HepG2 (cell line): ENCODE measurements around the gene RAMAC. TPM values are rescaled to one million over a fixed set of nuclear protein-coding genes. Genes with fewer than 3 reads are reported as not detected.

Experiments used
- ATAC-seq: fragments of 200-7000 bp; cut with Tn5 transposase; 3 replicates; pipeline ENCODE4 v1.9.1; 2020; ENCODE audit warnings: mild to moderate bottlenecking, moderate library complexity
- BruUV-seq: library from RNA; stranded (reverse); fragments of 400-500 nt; replicated peaks from 2 replicates; lab custom pipeline; 2021; lab: Mats Ljungman, UMichigan
- CTCF ChIA-PET: fragments of 300-600 bp; formaldehyde crosslinking; extraction: SDS; loops from one replicate; lab custom pipeline; 2021; ENCODE audit warnings: low total read pairs, inconsistent platforms, low intra/inter-chr PET ratio; lab: Yijun Ruan, JAX
- POLR2A ChIA-PET: fragments of 350-600 bp; sonication (Branson Sonifier 250); formaldehyde crosslinking; loops from one replicate; lab custom pipeline; 2020; ENCODE audit warnings: antibody characterized with exemption, inconsistent platforms; lab: Yijun Ruan, JAX
- DNase-seq: peaks from one replicate; pipeline ENCODE4 v3.0.0-alpha.2; 2015; ENCODE audit warnings: low spot score
- FAIRE-seq: peaks from 3 replicates; lab custom pipeline; 2011; peaks lifted over from hg19 to GRCh38; lab: Jason Lieb, UNC
- H2AFZ ChIP-seq: one replicate; pipeline ENCODE4 v1.6.1; 2011; ENCODE audit warnings: low read length, inconsistent platforms
- H3K27ac ChIP-seq: fragments of 300-600 bp; 3 replicates; pipeline ENCODE4 v1.8.0; 2011; ENCODE audit warnings: mixed run types, mild to moderate bottlenecking, mixed read lengths, low read length, inconsistent platforms; ENCODE audit not compliant: insufficient read depth; ENCODE audit errors: extremely low read length
- H3K27me3 ChIP-seq, 2 experiments: fragments of 200-600 bp in 1 of 2; 2 replicates in 1 of 2; 3 replicates in 1 of 2; pipeline versions ENCODE4 v1.6.0 to v1.8.0; 2011; ENCODE audit warnings: low read length in 2 of 2, mild to moderate bottlenecking in 2 of 2, moderate library complexity in 2 of 2, inconsistent platforms in 1 of 2; ENCODE audit not compliant: insufficient read depth in 2 of 2, control insufficient read depth in 1 of 2
- H3K36me3 ChIP-seq, 2 experiments: fragments of 200-600 bp in 1 of 2; replicated peaks in 1 of 2; 2 replicates in 1 of 2; 3 replicates in 1 of 2; pipeline versions ENCODE4 v1.5.1 to v1.8.0; 2011; ENCODE audit warnings: low read length in 2 of 2, inconsistent platforms in 1 of 2; ENCODE audit not compliant: insufficient read depth in 2 of 2, control insufficient read depth in 1 of 2
- H3K4me1 ChIP-seq: 2 replicates; pipeline ENCODE4 v1.5.1; 2012; ENCODE audit warnings: low read length, inconsistent platforms; ENCODE audit not compliant: insufficient read depth
- H3K4me2 ChIP-seq: 2 replicates; pipeline ENCODE4 v1.6.0; 2011; ENCODE audit warnings: low read depth, low read length, inconsistent platforms
- H3K4me3 ChIP-seq, 3 experiments: fragments of 200-600 bp in 1 of 3; sonication (generic), shearing (Covaris generic) in 1 of 3; replicated peaks in 1 of 3; 2 replicates each; pipeline ENCODE4 v1.5.1; 2011 to 2016; ENCODE audit warnings: low read length in 3 of 3, inconsistent platforms in 2 of 3, low read depth in 2 of 3, mild to moderate bottlenecking in 2 of 3, control low read depth in 1 of 3, mixed read lengths in 1 of 3; ENCODE audit not compliant: insufficient read depth in 1 of 3
- H3K79me2 ChIP-seq: one replicate; pipeline ENCODE4 v1.6.1; 2011; ENCODE audit warnings: low read length, inconsistent platforms; ENCODE audit not compliant: insufficient read depth
- H3K9ac ChIP-seq: 2 replicates; pipeline ENCODE4 v1.6.0; 2011; ENCODE audit warnings: mild to moderate bottlenecking, low read depth, low read length, inconsistent platforms; ENCODE audit not compliant: insufficient read depth
- H3K9me3 ChIP-seq: 2 replicates; pipeline ENCODE4 v1.5.1; 2012; ENCODE audit warnings: mild to moderate bottlenecking, low read length
- H4K20me1 ChIP-seq: 2 replicates; pipeline ENCODE4 v1.6.0; 2011; ENCODE audit warnings: inconsistent platforms, mild to moderate bottlenecking, low read length, moderate library complexity; ENCODE audit not compliant: insufficient read depth
- ATAD3A ChIP-seq: sonication (generic); formaldehyde crosslinking; IDR thresholded peaks from 2 replicates; pipeline ENCODE4 v1.4.0; 2020; ENCODE audit warnings: missing genetic modification reagents
- ATF1 ChIP-seq: IDR thresholded peaks from 2 replicates; pipeline ENCODE4 v1.6.1; 2016; ENCODE audit warnings: mild to moderate bottlenecking, control low read depth
- BRCA1 ChIP-seq: sonication (generic); formaldehyde crosslinking; IDR thresholded peaks from 2 replicates; pipeline ENCODE4 v1.4.0; 2020; ENCODE audit warnings: missing genetic modification reagents
- CC2D1A ChIP-seq: sonication (generic); formaldehyde crosslinking; IDR thresholded peaks from 2 replicates; pipeline ENCODE4 v1.8.1; 2023; ENCODE audit warnings: mild to moderate bottlenecking, missing genetic modification reagents
- EZH2 ChIP-seq: conservative IDR thresholded peaks from 2 replicates; pipeline ENCODE4 v1.6.1; 2012; ENCODE audit warnings: mild to moderate bottlenecking, low read depth, low read length, moderate library complexity
- FOXC1 ChIP-seq: sonication (generic); formaldehyde crosslinking; IDR thresholded peaks from 2 replicates; pipeline ENCODE4 v1.8.0; 2022; ENCODE audit warnings: mild to moderate bottlenecking, missing genetic modification reagents, borderline replicate concordance
- FOXJ3 ChIP-seq: sonication (generic); formaldehyde crosslinking; IDR thresholded peaks from 2 replicates; pipeline ENCODE4 v1.4.0; 2020; ENCODE audit warnings: missing genetic modification reagents, mild to moderate bottlenecking, borderline replicate concordance
- HNRNPL ChIP-seq: fragments of 200-400 bp; formaldehyde crosslinking; IDR thresholded peaks from 2 replicates; pipeline ENCODE4 v1.6.1; 2017; ENCODE audit warnings: mild to moderate bottlenecking, low read depth, low read length
- NAIF1 ChIP-seq: sonication (generic); formaldehyde crosslinking; IDR thresholded peaks from 2 replicates; pipeline ENCODE4 v1.5.0; 2020; ENCODE audit warnings: mild to moderate bottlenecking, missing genetic modification reagents, borderline replicate concordance
- PRMT3 ChIP-seq: sonication (generic); formaldehyde crosslinking; IDR thresholded peaks from 2 replicates; pipeline ENCODE4 v1.8.1; 2022; ENCODE audit warnings: low read depth, mild to moderate bottlenecking, moderate library complexity, missing genetic modification reagents, borderline replicate concordance
- SMARCE1 ChIP-seq: fragments of 450-650 bp; IDR thresholded peaks from 2 replicates; pipeline ENCODE4 v1.6.1; 2017; ENCODE audit warnings: borderline replicate concordance
- TBP ChIP-seq: sonication (generic); formaldehyde crosslinking; IDR thresholded peaks from 2 replicates; pipeline ENCODE4 v1.5.0; 2020; ENCODE audit warnings: missing genetic modification reagents
- THAP11 ChIP-seq: IDR thresholded peaks from 2 replicates; pipeline ENCODE4 v1.6.1; 2016; ENCODE audit warnings: missing biosample characterization, missing genetic modification reagents
- TOPORS ChIP-seq: sonication (generic); formaldehyde crosslinking; IDR thresholded peaks from 2 replicates; pipeline ENCODE4 v1.8.0; 2023; ENCODE audit warnings: mild to moderate bottlenecking, missing genetic modification reagents
- WIZ ChIP-seq: sonication (generic); formaldehyde crosslinking; IDR thresholded peaks from 2 replicates; pipeline ENCODE4 v1.5.1; 2020; ENCODE audit warnings: mild to moderate bottlenecking, missing genetic modification reagents
- ZBTB4 ChIP-seq: sonication (generic); formaldehyde crosslinking; IDR thresholded peaks from 2 replicates; pipeline ENCODE4 v1.4.0; 2020; ENCODE audit warnings: missing genetic modification reagents, mild to moderate bottlenecking, borderline replicate concordance
- ZNF235 ChIP-seq: sonication (generic); formaldehyde crosslinking; IDR thresholded peaks from 2 replicates; pipeline ENCODE4 v1.8.1; 2023; ENCODE audit warnings: mild to moderate bottlenecking, missing genetic modification reagents, borderline replicate concordance
- ZNF431 ChIP-seq: sonication (generic); formaldehyde crosslinking; IDR thresholded peaks from 2 replicates; pipeline ENCODE4 v1.9.0; 2022; ENCODE audit warnings: missing genetic modification reagents, low read depth, mild to moderate bottlenecking, borderline replicate concordance
- ZNF598 ChIP-seq: sonication (generic); formaldehyde crosslinking; IDR thresholded peaks from 2 replicates; pipeline ENCODE4 v1.5.1; 2020; ENCODE audit warnings: mild to moderate bottlenecking, missing genetic modification reagents, borderline replicate concordance
- ZNF605 ChIP-seq: sonication (generic); formaldehyde crosslinking; IDR thresholded peaks from 2 replicates; pipeline ENCODE4 v1.8.0; 2022; ENCODE audit warnings: mild to moderate bottlenecking, missing genetic modification reagents
- WGBS: methylation state at CpG from one replicate; pipeline ENCODE4 v1.1.6; 2017; ENCODE audit warnings: low lambda C conversion rate; 5-methylcytosine and 5-hydroxymethylcytosine counted together
- in situ Hi-C: cut with HindIII; loops from 2 replicates; pipeline ENCODE4 v1.10.0; 2017; ENCODE audit warnings: low pct_unique_long_range_greater_than_20kb; ENCODE audit not compliant: extremely low pct_ligation_motif_present
- intact Hi-C: fragments of 100-400 bp; cut with micrococcal nuclease; formaldehyde crosslinking; loops from one replicate; pipeline ENCODE4 v1.10.0; 2022; ENCODE audit not compliant: unreplicated experiment
- polyA plus RNA-seq, 8 experiments: library from polyadenylated mRNA; depleted of rRNA in 3 of 8; stranded (reverse) in 7 of 8; unstranded in 1 of 8; fragments of >200 nt; fragmentation: Illumina TruSeq in 4 of 8; extraction: Trizol in 4 of 8; gene quantifications; 2 replicates each; pipeline versions ENCODE4 v1.2.1 to v1.2.3, GENCODE V29; 2011 to 2016; ENCODE audit warnings: low read depth in 4 of 8, missing spikeins in 1 of 8, mixed read lengths in 1 of 8; ENCODE audit not compliant: insufficient read depth in 1 of 8
- total RNA-seq, 5 experiments: library from RNA; depleted of rRNA; stranded (reverse); fragments of >200 nt; fragmentation: Illumina TruSeq; extraction: Trizol; gene quantifications; 2 replicates each; pipeline ENCODE4 v1.2.3, GENCODE V29; 2016; ENCODE audit warnings: low read depth in 1 of 5

RAMAC gene
- total and polyA plus RNA-seq, 2 of the 13 experiments (the other 11 are each of a cell fraction or from before 2014, with no cell fraction given) = 22.2 to 45.9 TPM

DNA sequence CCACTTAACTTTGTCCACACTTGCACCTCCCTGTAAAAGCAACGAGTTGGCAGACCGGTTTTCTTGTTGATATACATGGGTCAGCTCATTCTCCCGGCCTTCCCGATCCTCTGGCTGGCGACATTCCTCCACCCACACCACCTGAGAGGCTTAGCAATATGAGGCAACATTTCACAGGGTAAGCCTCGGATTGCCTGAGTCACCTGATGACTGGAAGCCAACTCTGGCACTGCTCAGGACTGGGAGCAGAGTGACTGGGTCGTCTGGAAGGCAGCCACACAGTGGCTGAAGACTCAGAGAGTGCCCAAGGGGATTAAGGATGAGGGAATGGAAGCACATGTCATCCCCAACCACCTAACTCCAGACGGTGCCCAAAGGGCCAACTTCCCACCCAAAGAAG lies 43.3 kb upstream of the RAMAC start (continued):
- TF ChIP-seq ZBTB4 (CRISPR knock-in tag) = no peak
- no peak for TF ChIP-seq BRCA1
- TF ChIP-seq, all 625 proteins: peak for 0

DNA sequence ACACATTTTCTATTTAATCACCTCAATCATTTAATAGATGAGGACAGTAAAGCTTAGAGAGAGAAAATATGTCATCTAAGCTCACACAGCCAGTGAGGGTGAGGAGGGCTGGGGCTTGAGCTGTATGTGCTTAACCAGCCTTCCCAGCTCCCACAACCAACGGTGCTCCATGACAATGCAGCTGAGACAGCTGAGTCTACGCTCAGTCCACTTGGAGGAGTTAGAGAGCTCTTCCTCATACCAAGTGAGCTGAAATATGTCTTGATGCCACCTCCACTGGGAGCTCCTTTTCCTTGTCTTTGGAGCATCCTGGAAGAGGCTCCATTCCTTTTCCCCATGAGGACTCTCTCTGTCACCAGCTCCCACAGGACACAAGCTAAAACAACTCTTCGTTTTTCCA lies 42.8 kb upstream of the RAMAC start:
- CTCF ChIA-PET = no interaction called here
- TF ChIP-seq EZH2 = no peak
- no peak for TF ChIP-seq THAP11
- no peak for TF ChIP-seq ZNF598
- TF ChIP-seq CC2D1A = no peak
- TF ChIP-seq ZNF431 (CRISPR knock-in tag) = no peak
- no peak for TF ChIP-seq SMARCE1
- TF ChIP-seq NAIF1 (CRISPR knock-in tag) = no peak
- no peak for TF ChIP-seq TBP (CRISPR knock-in tag)
- no peak for TF ChIP-seq ZNF235
- no peak for TF ChIP-seq WIZ (CRISPR knock-in tag)
- TF ChIP-seq FOXC1 (CRISPR knock-in tag) = no peak
- no peak for TF ChIP-seq TOPORS (CRISPR knock-in tag)
- TF ChIP-seq PRMT3 = no peak
- no peak for TF ChIP-seq ATAD3A (CRISPR knock-in tag)
- no peak for TF ChIP-seq FOXJ3 (CRISPR knock-in tag)
- TF ChIP-seq ZNF605 (CRISPR knock-in tag) = no peak
- TF ChIP-seq HNRNPL = no peak
- no peak for TF ChIP-seq ATF1
- TF ChIP-seq, all 625 proteins: peak for 0
- 68% methylated on average over 3 of the region's 3 CpGs for WGBS
- Histone ChIP-seq H3K4me3 (no peak overlapping the region), H3K27me3 (no peaks in the 10 kb centered on the region), H3K9me3 (no peaks in the 10 kb centered on the region), H4K20me1 (no peaks in the 10 kb centered on the region), H2AFZ (no peak overlapping the region), H3K27ac (no peak overlapping the region), H3K4me1 (peaks cover 13% of the 10 kb centered on the region), H3K79me2 (no peaks in the 10 kb centered on the region), H3K36me3 (no peaks in the 10 kb centered on the region), H3K4me2 (no peak overlapping the region), H3K9ac (no peak overlapping the region)
- DNase-seq (no peak), FAIRE-seq (no peak), ATAC-seq (no peak)
- intact Hi-C loops (no loop called here), in situ Hi-C loops (no loop called here)
- POLR2A ChIA-PET = no interaction called here
- no TSS peak for BruUV-seq
